Loucy (cell line): Measurements from ENCODE around the gene F2R.

Source experiments
- H2AFZ ChIP-seq: fragments of 200-600 bp; sonication (generic); 2 replicates; pipeline ENCODE4 v1.6.0; 2016; ENCODE audit warnings: antibody characterized with exemption, mild to moderate bottlenecking, low read length, moderate library complexity
- H3F3A ChIP-seq: fragments of 200-600 bp; 2 replicates; pipeline ENCODE4 v1.6.0; 2016; ENCODE audit warnings: antibody characterized with exemption, low read depth, mild to moderate bottlenecking
- H3K27me3 ChIP-seq: fragments of 200-600 bp; sonication (generic); 2 replicates; pipeline ENCODE4 v1.6.1; 2014; ENCODE audit warnings: low read length, mild to moderate bottlenecking; ENCODE audit not compliant: insufficient read depth, poor library complexity, severe bottlenecking
- H3K36me3 ChIP-seq: fragments of 200-600 bp; sonication (generic); 2 replicates; pipeline ENCODE4 v1.6.1; 2016; ENCODE audit warnings: low read length; ENCODE audit not compliant: insufficient read depth
- H3K4me1 ChIP-seq: fragments of 200-600 bp; sonication (generic); 2 replicates; pipeline ENCODE4 v1.5.1; 2014; ENCODE audit warnings: low read length, mild to moderate bottlenecking; ENCODE audit not compliant: insufficient read depth, poor library complexity, severe bottlenecking
- H3K4me2 ChIP-seq: fragments of 200-600 bp; sonication (generic); 2 replicates; pipeline ENCODE4 v1.6.0; 2014; ENCODE audit warnings: antibody characterized with exemption, low read length, low read depth, mild to moderate bottlenecking; ENCODE audit not compliant: poor library complexity, severe bottlenecking
- H3K4me3 ChIP-seq: fragments of 200-600 bp; sonication (generic); 2 replicates; pipeline ENCODE4 v1.5.1; 2014; ENCODE audit warnings: low read length, mild to moderate bottlenecking, mixed read lengths; ENCODE audit not compliant: poor library complexity, severe bottlenecking
- H3K79me2 ChIP-seq: fragments of 200-600 bp; sonication (generic); 2 replicates; pipeline ENCODE4 v1.6.1; 2014; ENCODE audit warnings: low read length; ENCODE audit not compliant: insufficient read depth
- H3K9ac ChIP-seq: fragments of 200-600 bp; sonication (generic); 2 replicates; pipeline ENCODE4 v1.6.0; 2014; ENCODE audit warnings: mild to moderate bottlenecking, low read depth, low read length, moderate library complexity; ENCODE audit not compliant: poor library complexity, severe bottlenecking
- H3K9me2 ChIP-seq: fragments of 200-600 bp; sonication (generic); replicated peaks from 2 replicates; pipeline ENCODE4 v1.6.1; 2016; ENCODE audit warnings: low read depth, low read length, mixed read lengths
- H3K9me3 ChIP-seq: fragments of 200-600 bp; sonication (generic); 2 replicates; pipeline ENCODE4 v1.6.1; 2014; ENCODE audit warnings: mild to moderate bottlenecking, antibody characterized with exemption, low read length, low read depth; ENCODE audit not compliant: insufficient read depth
- H4K20me1 ChIP-seq: fragments of 200-600 bp; sonication (generic); 2 replicates; pipeline ENCODE4 v1.6.0; 2014; ENCODE audit warnings: antibody characterized with exemption, low read length, mild to moderate bottlenecking; ENCODE audit not compliant: insufficient read depth, poor library complexity, severe bottlenecking
- CTCF ChIP-seq: fragments of 200-600 bp; sonication (generic); conservative IDR thresholded peaks from 2 replicates; pipeline ENCODE4 v1.5.1; 2014; ENCODE audit warnings: mild to moderate bottlenecking, antibody characterized with exemption, low read length
- EZH2phosphoT487 ChIP-seq: fragments of 200-600 bp; IDR thresholded peaks from 2 replicates; pipeline ENCODE4 v1.6.1; 2018; ENCODE audit warnings: antibody characterized with exemption, mild to moderate bottlenecking, moderate library complexity, borderline replicate concordance

The F2R gene

DNA sequence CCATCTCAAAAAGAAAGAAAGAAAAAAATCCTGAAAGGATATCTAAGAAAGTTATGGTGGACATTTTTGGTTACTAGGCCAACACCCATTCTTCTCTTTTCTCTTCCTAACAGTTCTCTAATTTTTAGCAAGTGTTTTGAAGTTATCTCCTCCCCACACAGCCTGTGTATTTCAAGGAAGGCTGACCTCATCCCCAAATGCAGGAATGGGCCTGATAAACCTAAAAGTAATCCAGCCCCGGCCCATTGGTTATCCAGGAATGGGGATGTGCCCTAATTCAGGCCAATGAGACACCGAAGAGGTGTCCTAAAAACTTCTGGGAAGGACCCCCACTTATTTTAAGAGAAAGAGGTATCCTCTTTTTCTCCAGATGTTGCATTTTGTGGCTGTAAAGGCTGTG lies 46.6 kb downstream of the F2R start:
- no peaks in the 10 kb centered on the region for H3K9me2 ChIP-seq
- peak overlapping the region; percentile 4 for H2AFZ ChIP-seq
- no peaks in the 10 kb centered on the region for H3K79me2 ChIP-seq
- no peaks in the 10 kb centered on the region for H3K36me3 ChIP-seq
- H3K4me1 ChIP-seq: peaks cover 14% of the 10 kb centered on the region
- no peaks in the 10 kb centered on the region for H3K27me3 ChIP-seq
- no peaks in the 10 kb centered on the region for H4K20me1 ChIP-seq
- H3K4me3 ChIP-seq: no peak overlapping the region
- H3F3A ChIP-seq: no peaks in the 10 kb centered on the region
- H3K9ac ChIP-seq: peak overlapping the region; percentile 34
- H3K9me3 ChIP-seq: peaks cover 8% of the 10 kb centered on the region
- H3K4me2 ChIP-seq: peak overlapping the region; percentile 31
- no peak for TF ChIP-seq EZH2phosphoT487
- no peak for TF ChIP-seq CTCF

DNA sequence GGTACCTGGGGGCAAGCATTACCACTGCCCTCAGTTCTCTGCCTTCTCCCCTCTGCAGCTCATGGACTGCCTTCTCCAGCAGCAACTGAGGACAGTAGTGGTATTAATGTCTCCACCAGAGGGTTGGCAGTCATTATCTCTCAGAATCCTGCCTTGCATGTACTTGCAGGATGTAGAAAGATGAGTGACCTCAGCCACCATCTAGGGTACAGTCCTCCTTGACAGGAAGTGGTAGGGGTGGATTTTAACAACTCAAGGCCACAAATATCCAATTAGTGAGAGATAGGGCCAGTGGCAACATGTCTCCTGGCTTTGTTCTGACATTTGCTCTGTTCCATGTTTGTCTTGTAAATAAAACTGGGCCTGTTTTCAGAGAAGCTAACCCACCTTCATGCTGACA lies 47.2 kb downstream of the F2R start:
- Histone ChIP-seq H3K9me2 (no peaks in the 10 kb centered on the region), H3K36me3 (no peaks in the 10 kb centered on the region), H3K9ac (peak overlapping the region; percentile 35), H3K4me1 (peaks cover 14% of the 10 kb centered on the region), H3K27me3 (no peaks in the 10 kb centered on the region), H3K4me2 (peak overlapping the region; percentile 31), H4K20me1 (no peaks in the 10 kb centered on the region), H3K79me2 (no peaks in the 10 kb centered on the region), H3F3A (no peaks in the 10 kb centered on the region), H2AFZ (peak overlapping the region; percentile 4), H3K9me3 (peaks cover 8% of the 10 kb centered on the region), H3K4me3 (peak overlapping the region; percentile 2)
- TF ChIP-seq CTCF: no peak
- TF ChIP-seq EZH2phosphoT487: no peak

DNA sequence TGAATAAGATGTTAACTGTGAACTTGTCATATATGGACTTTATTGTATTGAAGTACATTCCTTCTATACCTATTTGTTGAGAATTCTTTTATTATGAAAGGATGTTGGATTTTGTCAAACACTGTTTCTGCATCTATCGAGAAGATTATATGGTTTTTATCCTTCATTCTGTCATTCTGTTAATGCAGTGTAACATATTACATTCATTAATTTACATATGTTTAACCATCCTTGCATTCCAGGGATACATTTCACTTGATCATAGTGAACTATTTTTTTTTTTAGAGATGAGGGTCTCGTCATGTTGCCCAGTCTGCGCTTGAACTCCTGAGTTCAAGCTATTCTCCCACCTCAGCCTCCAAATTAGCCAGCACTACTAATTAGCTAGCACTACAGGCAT lies 48.4 kb downstream of the F2R start:
- H3K9me3 ChIP-seq: peaks cover 8% of the 10 kb centered on the region
- H3K9ac ChIP-seq: no peak overlapping the region
- no peaks in the 10 kb centered on the region for H3F3A ChIP-seq
- no peak overlapping the region for H3K4me3 ChIP-seq
- H3K9me2 ChIP-seq: no peaks in the 10 kb centered on the region
- H2AFZ ChIP-seq: no peak overlapping the region
- H3K79me2 ChIP-seq: no peaks in the 10 kb centered on the region
- peaks cover 14% of the 10 kb centered on the region for H3K4me1 ChIP-seq
- no peaks in the 10 kb centered on the region for H3K27me3 ChIP-seq
- TF ChIP-seq EZH2phosphoT487 (no peak), CTCF (no peak)
- H4K20me1 ChIP-seq: no peaks in the 10 kb centered on the region
- no peak overlapping the region for H3K4me2 ChIP-seq
- no peaks in the 10 kb centered on the region for H3K36me3 ChIP-seq
